ENCODE measurements around the gene FRMD4A. TPM values are rescaled to one million over a fixed set of nuclear protein-coding genes. Genes with fewer than 3 reads are reported as not detected.
A peak's percentile ranks its signal among the peaks of the same experiment; 100 is the strongest.

FRMD4A gene
- total RNA-seq, 2 donors from 2014 or later = 18.9 to 46.1 TPM

GRCh38 chr10:14259696-14260566 lies 70.8 kb downstream of the FRMD4A start:
- TF ChIP-seq POLR2A (IDR thresholded peaks at IDR 0.05) (no peak), CTCF (IDR thresholded peaks at IDR 0.05) (no peak)
- ATAC-seq (peak; percentile 85), DNase-seq (peak; percentile 16 to 63 (median 40))
- H3K4me1 ChIP-seq = peaks cover 16% of the 10 kb centered on the region
- no peaks in the 10 kb centered on the region for H3K9me3 ChIP-seq
- peak overlapping the region in 3 of 4 donors; percentile 27 to 44 (median 32) for H3K27ac ChIP-seq
- 14 to 20% methylated on average over 7 of the region's 7 CpGs for WGBS, 2 donors
- H3K4me3 ChIP-seq = no peak overlapping the region
- H3K27me3 ChIP-seq = no peaks in the 10 kb centered on the region
- no peaks in the 10 kb centered on the region for H3K36me3 ChIP-seq (replicated peaks in 1 of 2; ENCODE audit: insufficient read depth in 1 of 2, low read depth in 2 of 2)
- intact Hi-C loops (cut with DNase I) = no loop called here

- TF ChIP-seq CTCF (IDR thresholded peaks at IDR 0.05) (no peak), POLR2A (IDR thresholded peaks at IDR 0.05) (no peak)
- Histone ChIP-seq H3K27ac (no peak overlapping the region), H3K4me3 (no peak overlapping the region), H3K36me3 (replicated peaks in 1 of 2; ENCODE audit: insufficient read depth in 1 of 2, low read depth in 2 of 2) (no peaks in the 10 kb centered on the region), H3K27me3 (no peaks in the 10 kb centered on the region), H3K9me3 (no peaks in the 10 kb centered on the region), H3K4me1 (no peaks in the 10 kb centered on the region)
- ATAC-seq = no peak
- DNase-seq = no peak
- WGBS, 2 donors = 71 to 78% methylated on average over 2 of the region's 2 CpGs
- intact Hi-C loops (cut with DNase I) = no loop called here
Measured at GRCh38 chr10:14254368-14254767, 76.4 kb downstream of the FRMD4A start.

- Histone ChIP-seq H3K4me1 (no peaks in the 10 kb centered on the region), H3K9me3 (no peaks in the 10 kb centered on the region), H3K27ac (no peak overlapping the region), H3K36me3 (replicated peaks in 1 of 2; ENCODE audit: insufficient read depth in 1 of 2, low read depth in 2 of 2) (no peaks in the 10 kb centered on the region), H3K27me3 (no peaks in the 10 kb centered on the region), H3K4me3 (no peak overlapping the region)
- TF ChIP-seq POLR2A (IDR thresholded peaks at IDR 0.05) (no peak), CTCF (IDR thresholded peaks at IDR 0.05) (no peak)
- no peak for ATAC-seq
- DNase-seq = no peak
- intact Hi-C loops (cut with DNase I) = no loop called here
- 90 to 91% methylated on average over 5 of the region's 5 CpGs for WGBS, 2 donors
Measured at GRCh38 chr10:14253711-14254110, 77.0 kb downstream of the FRMD4A start.

GRCh38 chr10:14253079-14253478 lies 77.6 kb downstream of the FRMD4A start:
- Histone ChIP-seq H3K36me3 (replicated peaks in 1 of 2; ENCODE audit: insufficient read depth in 1 of 2, low read depth in 2 of 2) (no peaks in the 10 kb centered on the region), H3K9me3 (no peaks in the 10 kb centered on the region), H3K4me3 (no peak overlapping the region), H3K27ac (no peak overlapping the region), H3K27me3 (no peaks in the 10 kb centered on the region), H3K4me1 (no peaks in the 10 kb centered on the region)
- intact Hi-C loops (cut with DNase I) = no loop called here
- no peak for ATAC-seq
- TF ChIP-seq POLR2A (IDR thresholded peaks at IDR 0.05) = no peak
- TF ChIP-seq CTCF (IDR thresholded peaks at IDR 0.05) = no peak
- WGBS, 2 donors = 38 to 42% methylated on average over 3 of the region's 3 CpGs
- DNase-seq = no peak
